ENCODE data around the gene KPNB1. TPM values are rescaled to one million over a fixed set of nuclear protein-coding genes. Genes with fewer than 3 reads are reported as not detected.

KPNB1 gene
- total RNA-seq, 2 donors from 2014 or later = 148 to 239 TPM

GRCh38 chr17:47733674-47734410 lies 84.1 kb downstream of the KPNB1 start:
- WGBS = 8% methylated on average over 42 of the region's 60 CpGs
- H3K4me3 ChIP-seq = peak overlapping the region; percentile 28 to 29

GRCh38 chr17:47735139-47735464 lies 85.4 kb downstream of the KPNB1 start:
- no peaks in the 10 kb centered on the region for H3K4me1 ChIP-seq (replicated peaks)
- TF ChIP-seq POLR2AphosphoS5 (IDR thresholded peaks at IDR 0.05) = no peak
- no peak for DNase-seq (ENCODE audit: low spot score)
- no peaks in the 10 kb centered on the region for H3K9me3 ChIP-seq
- intact Hi-C loops (cut with DNase I) = no loop called here
- H3K27ac ChIP-seq = no peak overlapping the region
- 86% methylated on average over 3 of the region's 3 CpGs for WGBS
- no peak overlapping the region for H3K4me3 ChIP-seq
- no peaks in the 10 kb centered on the region for H3K36me3 ChIP-seq
- H3K27me3 ChIP-seq (replicated peaks; ENCODE audit: insufficient read depth) = peaks cover 7% of the 10 kb centered on the region

More at GRCh38 chr17:47733674-47734410, 84.1 kb downstream of the KPNB1 start:
- intact Hi-C loops (cut with DNase I) = no loop called here
- Histone ChIP-seq H3K9me3 (no peaks in the 10 kb centered on the region), H3K27ac (no peak overlapping the region), H3K4me1 (replicated peaks) (no peaks in the 10 kb centered on the region), H3K36me3 (no peaks in the 10 kb centered on the region), H3K27me3 (replicated peaks; ENCODE audit: insufficient read depth) (peaks cover 7% of the 10 kb centered on the region)
- TF ChIP-seq CTCF (IDR thresholded peaks at IDR 0.05) = no peak
- TF ChIP-seq POLR2A (IDR thresholded peaks at IDR 0.05) = no peak
- no peak for TF ChIP-seq POLR2AphosphoS5 (IDR thresholded peaks at IDR 0.05)
- DNase-seq (ENCODE audit: low spot score) = no peak

Small RNA genes lying within 50 kb of the gene (small RNA-seq; reads per million reads assigned to genes)
- 0 reads per million in 2 donors for gene AC015674.1

Other genes with a start within 250 kb of the KPNB1 start
- gene NPEPPS, start 118.8 kb upstream of the KPNB1 start, total RNA-seq = 10 to 100 TPM; 67.1 to 70.4 TPM
- gene TBKBP1, start 44.2 kb downstream of the KPNB1 start, total RNA-seq = 10 to 100 TPM in 1 of 2 donors, 1 to 10 TPM in 1; 9.5 to 15.3 TPM
- gene TBX21, start 83.3 kb downstream of the KPNB1 start, total RNA-seq = under 1 TPM; 0.27 to 0.45 TPM
- gene OSBPL7, start 171.9 kb downstream of the KPNB1 start, total RNA-seq = 10 to 100 TPM; 15.0 to 19.2 TPM
- 10 to 100 TPM; 46.6 to 47.0 TPM for gene MRPL10, start 181.6 kb downstream of the KPNB1 start, total RNA-seq
- gene LRRC46, start 181.8 kb downstream of the KPNB1 start, total RNA-seq = 1 to 10 TPM; 1.1 to 4.9 TPM
- gene SCRN2, start 191.4 kb downstream of the KPNB1 start, total RNA-seq = 10 to 100 TPM; 32.6 to 44.4 TPM
- 1 to 10 TPM; 1.4 to 3.1 TPM for gene SP6, start 201.2 kb downstream of the KPNB1 start, total RNA-seq
- 10 to 100 TPM; 15.2 to 15.8 TPM for gene SP2, start 246.3 kb downstream of the KPNB1 start, total RNA-seq

Data from prostate gland (tissue), 2 donors.